ENCODE results near the gene BTBD9.

Gene BTBD9

GRCh38 chr6:38187325-38187724 is 452.4 kb downstream of the BTBD9 start:
- CTCF ChIA-PET: interaction anchor here (1.3 kb wide), 1 partner anchor 37 kb away, joined by 4 read pairs; no protein-coding TSS in a partner anchor
- no peak for DNase-seq (ENCODE audit: extremely low spot score)
- POLR2A ChIA-PET: no interaction called here
- no peak for TF ChIP-seq CTCF (IDR thresholded peaks at IDR 0.05; ENCODE audit: control extremely low read depth, extremely low read depth, low read depth, missing control alignments)

- no peak for TF ChIP-seq CTCF (IDR thresholded peaks at IDR 0.05; ENCODE audit: control extremely low read depth, extremely low read depth, low read depth, missing control alignments)
- ChIA-PET POLR2A (no interaction called here), CTCF (no interaction called here)
These were observed 454.0 kb downstream of the BTBD9 start for GRCh38 chr6:38185752-38186151.

GRCh38 chr6:38185244-38185643 is 454.5 kb downstream of the BTBD9 start:
- DNase-seq (ENCODE audit: extremely low spot score): no peak
- ChIA-PET CTCF (no interaction called here), POLR2A (no interaction called here)
- TF ChIP-seq CTCF (IDR thresholded peaks at IDR 0.05; ENCODE audit: control extremely low read depth, extremely low read depth, low read depth, missing control alignments): no peak

More at GRCh38 chr6:38185752-38186151, 454.0 kb downstream of the BTBD9 start:
- DNase-seq (ENCODE audit: extremely low spot score): no peak

GRCh38 chr6:38184585-38185080 is 455.1 kb downstream of the BTBD9 start:
- DNase-seq (ENCODE audit: extremely low spot score): no peak
- CTCF ChIA-PET: no interaction called here
- POLR2A ChIA-PET: no interaction called here
- no peak for TF ChIP-seq CTCF (IDR thresholded peaks at IDR 0.05; ENCODE audit: control extremely low read depth, extremely low read depth, low read depth, missing control alignments)

GRCh38 chr6:38183856-38184584 is 455.7 kb downstream of the BTBD9 start:
- DNase-seq (ENCODE audit: extremely low spot score): no peak
- no peak for TF ChIP-seq CTCF (IDR thresholded peaks at IDR 0.05; ENCODE audit: control extremely low read depth, extremely low read depth, low read depth, missing control alignments)
- ChIA-PET CTCF (no interaction called here), POLR2A (no interaction called here)

GRCh38 chr6:38182426-38182825 is 457.3 kb downstream of the BTBD9 start:
- CTCF ChIA-PET: no interaction called here
- TF ChIP-seq CTCF (IDR thresholded peaks at IDR 0.05; ENCODE audit: control extremely low read depth, extremely low read depth, low read depth, missing control alignments): no peak
- POLR2A ChIA-PET: no interaction called here
- DNase-seq (ENCODE audit: extremely low spot score): no peak

All from GM10248 (cell line).